Transverse colon (tissue), 4 donors: ENCODE data around the gene IKBKG.
"Not testable (repeated sequence)": the region's sequence is repeated elsewhere in the genome, so short reads cannot be mapped to it uniquely, and the experiment has no call there.

Experiments used
- CTCF ChIP-seq, 5 experiments: fragments of 200-600 bp in 3 of 5; fragments of 450-650 bp in 2 of 5; sonication (generic) in 3 of 5; IDR thresholded peaks; 1 replicate in 2 of 5; 2 replicates in 3 of 5; pipeline ENCODE4 v1.5.1; 2016 to 2017; ENCODE audit warnings: antibody characterized with exemption in 5 of 5, inconsistent platforms in 3 of 5, mild to moderate bottlenecking in 2 of 5, moderate library complexity in 1 of 5
- EP300 ChIP-seq: sonication (generic); formaldehyde crosslinking; IDR thresholded peaks from one replicate; pipeline ENCODE4 v1.6.1; 2017; ENCODE audit warnings: antibody characterized with exemption, low read depth
- POLR2A ChIP-seq: fragments of 450-650 bp; IDR thresholded peaks from one replicate; pipeline ENCODE4 v1.6.1; 2016; ENCODE audit warnings: antibody characterized with exemption, mild to moderate bottlenecking, moderate library complexity
- POLR2AphosphoS5 ChIP-seq, 3 donors: sonication (generic); formaldehyde crosslinking; IDR thresholded peaks; one replicate each; pipeline ENCODE4 v1.6.1; 2016; ENCODE audit warnings: antibody characterized with exemption in 3 of 3

GRCh38 chrX:154608823-154609222 lies 61.4 kb downstream of the IKBKG start:
- not testable (repeated sequence) for TF ChIP-seq POLR2A; CTCF (IDR thresholded peaks at IDR 0.05); POLR2AphosphoS5 (IDR thresholded peaks at IDR 0.05); EP300
